HTERT RPE-1 (cell line): ENCODE results near the gene HEBP2.
"Not testable (repeated sequence)": the region's sequence is repeated elsewhere in the genome, so short reads cannot be mapped to it uniquely, and the experiment has no call there.

ENCODE experiments used
- in situ Hi-C: fragments of 300-500 bp; cut with MboI; formaldehyde crosslinking; loops from 4 replicates; pipeline ENCODE4 v1.14.3; 2020; ENCODE audit warnings: low sequenced_read_pairs

The HEBP2 gene, protein sequence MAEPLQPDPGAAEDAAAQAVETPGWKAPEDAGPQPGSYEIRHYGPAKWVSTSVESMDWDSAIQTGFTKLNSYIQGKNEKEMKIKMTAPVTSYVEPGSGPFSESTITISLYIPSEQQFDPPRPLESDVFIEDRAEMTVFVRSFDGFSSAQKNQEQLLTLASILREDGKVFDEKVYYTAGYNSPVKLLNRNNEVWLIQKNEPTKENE

DNA sequence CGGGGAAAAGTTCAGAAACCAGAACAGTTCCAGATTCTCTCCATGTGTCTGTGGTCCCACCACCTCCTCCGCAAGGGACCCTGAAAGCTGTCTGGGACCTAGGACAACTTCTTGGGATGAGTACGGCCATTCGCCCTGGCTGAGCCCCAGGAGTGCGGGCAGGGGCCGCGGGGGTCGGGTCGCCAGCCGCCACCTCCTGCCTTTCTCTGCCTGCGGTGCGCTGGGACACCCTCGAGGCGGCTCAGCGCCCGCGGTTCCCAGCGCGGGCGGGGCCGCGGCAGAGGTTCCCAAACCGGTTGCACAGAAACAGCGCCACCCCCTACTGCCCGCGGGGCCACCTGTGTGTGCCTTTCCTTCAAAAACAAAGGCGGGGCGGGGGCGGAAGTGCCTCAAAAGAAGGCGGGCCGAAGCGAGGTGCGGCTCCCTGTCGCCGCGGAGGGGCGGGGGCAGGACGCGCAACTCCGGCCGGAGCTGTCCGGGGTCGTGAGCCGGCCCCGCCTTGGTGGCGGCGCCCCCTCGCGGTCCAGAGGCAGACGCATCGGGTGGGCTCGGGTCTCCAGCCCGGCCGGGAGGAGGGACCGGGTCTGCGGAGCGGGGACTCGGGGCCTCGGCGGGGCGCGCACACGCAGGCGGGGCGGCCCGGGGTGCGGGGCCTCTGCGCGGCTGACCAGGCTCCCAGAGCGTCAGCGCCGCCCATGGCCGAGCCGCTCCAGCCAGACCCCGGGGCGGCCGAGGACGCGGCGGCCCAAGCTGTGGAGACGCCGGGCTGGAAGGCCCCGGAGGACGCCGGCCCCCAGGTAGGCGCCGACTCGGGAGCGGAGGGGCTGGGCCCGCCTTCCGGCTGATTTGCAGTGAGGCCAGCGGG lies at the start of gene HEBP2:
HEBP2 (plus strand) TSS at position 423 of the 865 bp plus-strand sequence; CDS start at position 696, 273 bp downstream.
- in situ Hi-C loops = no loop called here

DNA sequence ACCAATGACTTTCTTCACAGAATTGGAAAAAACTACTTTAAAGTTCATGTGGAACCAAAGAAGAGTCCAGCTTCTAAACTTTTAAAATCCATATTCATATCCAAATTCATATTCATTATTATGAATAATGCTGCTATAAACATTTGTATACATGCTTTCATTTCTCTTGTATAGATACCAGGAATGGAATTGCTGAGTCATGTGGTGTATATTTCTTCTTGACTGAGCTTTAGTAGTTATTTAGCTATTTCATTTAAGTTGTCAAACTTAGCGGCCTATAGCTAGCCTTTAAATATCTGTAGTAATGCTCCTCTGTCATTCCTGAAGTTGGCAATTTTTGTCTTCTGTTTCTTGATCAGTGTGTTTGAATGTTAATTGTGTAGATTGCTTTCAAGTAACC lies 46.1 kb upstream of the HEBP2 start:
- in situ Hi-C loops = no loop called here

DNA sequence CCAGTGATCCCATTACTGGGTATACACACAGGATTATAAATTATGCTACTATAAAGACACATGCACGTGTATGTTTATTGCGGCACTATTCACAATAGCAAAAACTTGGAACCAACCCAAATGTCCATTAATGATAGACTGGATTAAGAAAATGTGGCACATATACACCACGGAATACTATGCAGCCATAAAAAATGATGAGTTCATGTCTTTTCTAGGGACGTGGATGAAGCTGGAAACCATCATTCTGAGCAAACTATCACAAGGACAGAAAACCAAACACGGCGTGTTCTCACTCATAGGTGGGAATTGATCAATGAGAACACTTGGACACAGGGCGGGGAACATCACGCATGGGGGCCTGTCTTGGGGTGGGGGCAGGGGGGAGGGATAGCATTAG lies 35.3 kb upstream of the HEBP2 start:
- in situ Hi-C loops = not testable (repeated sequence)

GRCh38 chr6:138370631-138371451 lies 33.2 kb upstream of the HEBP2 start:
- in situ Hi-C loops = no loop called here

GRCh38 chr6:138371452-138371711 lies 32.6 kb upstream of the HEBP2 start:
- in situ Hi-C loops = no loop called here

DNA sequence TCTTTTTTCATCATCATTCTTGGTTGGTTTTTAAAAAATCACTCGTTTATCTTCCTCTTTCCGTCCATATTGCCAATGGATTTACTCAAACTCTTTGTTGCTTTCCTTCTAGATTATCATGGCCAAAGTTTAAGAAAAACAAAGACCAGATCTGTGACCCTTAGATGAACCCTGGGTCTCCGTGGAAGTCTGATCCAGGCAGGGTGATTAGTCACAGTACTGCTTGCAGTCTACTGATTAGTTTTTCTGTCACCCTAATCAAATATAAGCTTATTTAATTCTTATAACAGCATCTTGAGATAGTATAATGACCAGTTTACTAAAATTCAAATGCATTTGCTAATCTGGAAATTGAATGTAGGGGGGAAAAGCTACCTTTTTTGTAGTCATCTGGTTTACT lies 32.3 kb upstream of the HEBP2 start:
- in situ Hi-C loops = no loop called here

DNA sequence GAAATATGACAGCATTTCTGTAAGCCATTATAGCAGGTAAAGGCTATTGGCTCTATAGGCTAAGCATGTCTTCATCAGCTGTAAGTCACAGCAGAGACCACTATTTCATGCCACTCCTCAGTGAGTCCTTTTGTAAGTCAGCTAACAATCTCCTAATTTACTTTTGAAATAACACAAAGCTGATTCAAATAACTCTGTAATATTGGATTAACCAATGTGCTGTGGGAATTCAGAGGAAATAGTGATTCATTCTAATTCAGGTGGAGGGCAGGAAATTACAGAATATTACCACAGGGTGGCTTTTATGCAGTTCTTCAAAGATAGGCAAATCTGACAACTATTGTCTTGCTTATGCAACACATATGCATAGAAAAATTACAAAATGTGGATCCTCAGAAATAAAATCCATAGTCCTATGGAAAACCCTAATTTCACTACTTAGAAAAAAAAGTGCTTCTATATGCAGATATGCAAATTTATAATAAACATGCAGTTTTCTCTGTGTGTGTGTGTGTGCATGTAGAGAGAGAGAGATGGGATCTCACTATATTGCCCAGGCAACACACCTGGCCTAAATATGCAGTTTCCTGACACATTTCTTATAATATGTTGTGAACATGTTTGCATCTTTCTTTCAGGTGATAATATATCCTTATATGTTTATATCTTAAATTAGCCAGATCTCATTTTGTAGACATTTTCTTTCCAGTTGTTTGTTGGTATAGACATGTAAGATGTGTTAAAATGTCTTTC lies 31.1 kb upstream of the HEBP2 start:
- in situ Hi-C loops = no loop called here

- in situ Hi-C loops = no loop called here
Observed at GRCh38 chr6:138374230-138374629, 29.8 kb upstream of the HEBP2 start.

DNA sequence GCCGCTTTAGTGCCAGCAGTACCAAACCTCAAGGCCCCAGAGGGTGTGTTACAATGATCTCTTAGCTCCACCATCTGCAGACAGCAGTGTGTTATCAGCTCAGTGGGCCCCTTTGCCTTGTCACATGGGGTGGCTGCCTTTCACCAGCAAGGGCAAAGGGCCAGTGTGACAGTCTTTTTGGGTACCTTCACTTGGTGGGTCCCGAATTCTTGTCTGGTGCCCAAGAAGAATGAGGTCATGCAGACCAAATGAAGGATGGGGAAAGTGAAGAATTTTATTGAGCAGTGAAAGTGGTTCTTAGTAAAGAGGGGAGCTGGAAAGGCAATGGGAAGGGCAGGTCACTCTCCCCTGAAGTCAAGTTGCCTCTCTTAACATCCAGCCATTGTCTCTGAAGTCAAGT lies 29.2 kb upstream of the HEBP2 start:
- in situ Hi-C loops = no loop called here

GRCh38 chr6:138377042-138377441 lies 27.0 kb upstream of the HEBP2 start:
- in situ Hi-C loops = no loop called here

GRCh38 chr6:138377844-138378243 lies 26.2 kb upstream of the HEBP2 start, which contains the start of gene SMIM28:
Gene SMIM28 (plus strand): TSS chr6:138377905. CDS start chr6:138378073, 168 bp downstream.
- in situ Hi-C loops = no loop called here

- in situ Hi-C loops = no loop called here
Observed at GRCh38 chr6:138378463-138378862, 25.6 kb upstream of the HEBP2 start.

DNA sequence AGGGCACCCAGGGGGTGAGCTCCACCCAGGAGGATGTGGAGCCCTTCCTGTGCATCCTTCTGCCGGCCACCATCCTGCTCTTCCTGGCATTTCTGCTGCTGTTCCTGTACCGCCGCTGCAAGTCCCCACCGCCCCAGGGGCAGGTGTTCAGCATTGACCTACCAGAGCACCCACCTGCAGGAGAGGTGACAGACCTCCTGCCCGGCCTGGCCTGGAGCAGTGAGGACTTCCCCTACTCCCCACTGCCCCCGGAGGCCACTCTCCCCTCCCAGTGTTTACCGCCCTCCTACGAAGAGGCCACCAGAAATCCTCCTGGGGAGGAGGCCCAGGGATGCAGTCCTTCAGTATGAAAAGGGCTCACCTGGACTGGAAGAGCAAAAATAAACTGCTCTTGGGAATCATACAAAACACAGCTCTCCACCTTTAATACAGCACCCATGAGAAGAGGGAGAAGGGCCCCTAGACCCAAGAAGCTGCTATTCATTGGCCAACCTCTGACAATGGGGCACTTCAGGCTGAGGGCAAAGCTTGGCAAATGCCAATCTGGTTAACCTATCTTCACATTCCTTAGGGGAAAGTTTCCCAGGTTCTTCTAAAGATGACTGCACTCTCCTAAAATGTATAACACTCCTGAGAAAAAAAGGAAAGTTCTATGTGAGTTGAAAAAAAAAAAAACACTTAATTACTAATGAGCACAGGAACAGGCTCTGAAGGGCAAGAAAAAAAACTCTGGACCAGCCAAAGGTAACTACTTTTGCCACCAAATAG lies 21.3 kb upstream of the HEBP2 start:
- in situ Hi-C loops = no loop called here

DNA sequence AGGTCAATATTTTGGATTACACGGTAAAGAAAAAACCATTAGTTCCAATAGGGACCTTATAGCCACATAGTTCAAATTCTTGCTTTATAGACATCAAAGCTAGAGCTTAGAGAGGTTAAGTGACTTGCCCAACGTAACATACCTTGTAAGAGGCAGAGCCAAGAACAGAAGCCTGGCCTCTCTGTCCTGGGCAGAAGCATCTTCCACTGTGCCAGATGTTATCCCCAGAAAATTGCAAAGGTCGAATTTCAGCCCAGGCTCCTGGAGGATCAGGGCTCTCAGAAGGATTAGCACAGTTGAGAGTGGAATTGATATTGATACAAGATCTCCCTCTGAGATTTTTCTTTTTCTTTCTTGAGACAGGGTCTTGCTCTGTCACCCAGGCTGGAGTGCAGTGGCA lies 20.2 kb upstream of the HEBP2 start:
- in situ Hi-C loops = no loop called here

- in situ Hi-C loops = no loop called here
Observed at GRCh38 chr6:138386897-138387296, 17.1 kb upstream of the HEBP2 start.

DNA sequence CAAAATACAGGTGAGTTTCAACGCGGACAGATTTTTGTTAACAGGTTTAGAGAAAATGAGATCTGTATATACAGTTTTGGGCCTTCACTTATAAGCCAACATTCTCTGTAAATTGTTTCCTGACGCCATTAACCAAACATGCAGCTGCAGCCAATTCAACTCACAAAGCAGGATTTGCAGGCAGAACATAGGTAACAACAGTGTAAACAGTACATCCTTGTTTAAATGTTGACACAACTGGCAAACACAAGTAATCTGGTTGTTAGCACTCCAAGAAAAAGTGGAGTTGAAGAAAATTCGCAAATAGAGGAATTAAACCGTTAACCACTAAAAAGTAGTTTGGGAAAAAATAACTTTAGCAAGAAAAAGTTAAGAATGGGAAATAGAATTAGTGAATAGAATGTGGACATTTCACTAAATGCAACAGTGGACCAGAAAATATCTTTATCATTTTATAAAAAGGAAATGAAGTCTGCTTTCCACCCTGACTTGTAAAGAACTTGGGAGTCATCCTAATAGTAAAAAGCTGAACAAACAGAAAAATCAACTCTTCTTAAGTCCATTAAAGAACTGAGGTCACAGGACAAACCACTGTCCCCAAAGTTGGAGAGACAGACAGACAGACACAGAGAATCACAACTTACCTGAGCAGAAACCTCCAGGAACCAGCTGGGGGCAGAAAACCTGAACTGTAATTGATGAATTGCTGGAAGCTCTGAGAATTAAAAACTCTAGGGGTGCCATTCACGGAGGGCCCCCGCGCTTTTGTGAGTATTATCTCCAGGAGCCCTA lies 16.2 kb upstream of the HEBP2 start:
- in situ Hi-C loops = no loop called here

DNA sequence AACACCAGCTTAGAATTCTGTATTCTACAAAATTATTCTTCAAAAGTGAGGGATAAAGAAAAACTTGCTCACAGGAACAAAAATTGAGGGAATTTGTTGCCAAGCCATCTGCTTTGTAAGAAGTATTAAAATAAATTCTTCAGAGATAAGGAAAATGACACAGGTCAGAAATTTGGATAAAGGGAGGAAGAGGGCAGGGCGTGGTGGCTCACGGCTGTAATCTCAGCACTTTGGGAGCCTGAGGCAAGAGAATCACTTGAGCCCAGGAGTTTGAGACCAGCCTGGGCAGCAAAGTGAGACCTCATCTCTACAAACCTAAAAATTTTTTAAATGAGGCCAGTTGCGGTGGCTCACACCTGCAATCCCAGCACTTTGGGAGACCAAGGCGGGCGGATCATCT lies 14.5 kb upstream of the HEBP2 start:
- in situ Hi-C loops = no loop called here

GRCh38 chr6:138393871-138394783 lies 9.9 kb upstream of the HEBP2 start:
- in situ Hi-C loops = no loop called here
